ENCODE results near the gene GUK1. TPM values are rescaled to one million over a fixed set of nuclear protein-coding genes. Genes with fewer than 3 reads are reported as not detected.

GUK1 gene
- total RNA-seq, 1 donor from 2014 or later: 136 TPM

DNA sequence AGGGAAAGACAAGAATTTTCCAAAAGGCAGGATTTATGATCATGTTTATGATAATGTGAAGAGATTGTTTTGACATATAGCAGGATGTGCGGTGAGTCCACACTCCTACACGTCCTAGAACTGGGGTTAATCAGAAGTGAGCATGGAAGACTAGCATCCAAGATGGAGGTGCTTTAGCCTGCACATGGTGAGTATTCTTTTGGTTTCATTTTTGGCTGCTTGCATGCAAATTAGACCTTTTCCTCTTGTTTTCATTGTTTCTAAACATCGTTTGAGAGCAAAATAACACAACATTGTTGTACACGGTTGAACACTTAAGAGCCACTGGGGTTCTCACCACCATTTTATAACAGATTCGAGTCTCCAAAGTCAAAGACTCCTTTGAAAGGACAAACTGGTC, 14.9 kb upstream of the GUK1 start:
- no peak overlapping the region for H3K27ac Mint-ChIP-seq
- H3K4me1 Mint-ChIP-seq: no peaks in the 10 kb centered on the region
- peaks cover 6% of the 10 kb centered on the region for H3K27me3 Mint-ChIP-seq (ENCODE audit: low read depth)
- TF ChIP-seq, protein P1, sequence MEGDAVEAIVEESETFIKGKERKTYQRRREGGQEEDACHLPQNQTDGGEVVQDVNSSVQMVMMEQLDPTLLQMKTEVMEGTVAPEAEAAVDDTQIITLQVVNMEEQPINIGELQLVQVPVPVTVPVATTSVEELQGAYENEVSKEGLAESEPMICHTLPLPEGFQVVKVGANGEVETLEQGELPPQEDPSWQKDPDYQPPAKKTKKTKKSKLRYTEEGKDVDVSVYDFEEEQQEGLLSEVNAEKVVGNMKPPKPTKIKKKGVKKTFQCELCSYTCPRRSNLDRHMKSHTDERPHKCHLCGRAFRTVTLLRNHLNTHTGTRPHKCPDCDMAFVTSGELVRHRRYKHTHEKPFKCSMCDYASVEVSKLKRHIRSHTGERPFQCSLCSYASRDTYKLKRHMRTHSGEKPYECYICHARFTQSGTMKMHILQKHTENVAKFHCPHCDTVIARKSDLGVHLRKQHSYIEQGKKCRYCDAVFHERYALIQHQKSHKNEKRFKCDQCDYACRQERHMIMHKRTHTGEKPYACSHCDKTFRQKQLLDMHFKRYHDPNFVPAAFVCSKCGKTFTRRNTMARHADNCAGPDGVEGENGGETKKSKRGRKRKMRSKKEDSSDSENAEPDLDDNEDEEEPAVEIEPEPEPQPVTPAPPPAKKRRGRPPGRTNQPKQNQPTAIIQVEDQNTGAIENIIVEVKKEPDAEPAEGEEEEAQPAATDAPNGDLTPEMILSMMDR (IDR thresholded peaks at IDR 0.05; ENCODE audit: unreplicated experiment): no peak
- H3K4me3 Mint-ChIP-seq: no peak overlapping the region
- no peaks in the 10 kb centered on the region for H3K9me3 Mint-ChIP-seq
- no peak for DNase-seq (ENCODE audit: low spot score in 2 of 2, unreplicated experiment in 2 of 2)
- no peaks in the 10 kb centered on the region for H3K36me3 Mint-ChIP-seq

DNA sequence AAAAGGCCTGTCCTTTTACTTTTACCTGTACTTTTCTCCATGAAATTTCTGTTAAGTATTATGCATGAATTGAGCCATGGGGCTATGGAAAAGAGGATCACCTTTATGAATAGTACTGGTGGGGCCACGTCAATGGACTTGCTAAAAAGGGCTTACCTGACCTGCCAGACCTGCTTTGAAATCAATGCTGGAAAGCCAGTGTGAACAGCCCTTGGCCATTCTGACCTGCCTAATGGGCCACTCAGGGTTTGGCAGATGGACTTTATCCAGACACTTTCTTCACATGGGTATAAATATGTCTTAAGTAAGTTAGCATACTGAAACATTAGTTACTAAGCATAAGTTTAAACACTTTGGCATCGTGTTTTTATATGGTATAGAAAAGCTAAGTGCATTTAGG, 8.3 kb upstream of the GUK1 start:
- peak overlapping the region; percentile 78 for H3K4me3 Mint-ChIP-seq
- H3K27me3 Mint-ChIP-seq (ENCODE audit: low read depth): peaks cover 13% of the 10 kb centered on the region
- no peaks in the 10 kb centered on the region for H3K36me3 Mint-ChIP-seq
- no peak for DNase-seq (ENCODE audit: low spot score in 2 of 2, unreplicated experiment in 2 of 2)
- H3K4me1 Mint-ChIP-seq: peaks cover 19% of the 10 kb centered on the region
- TF ChIP-seq, protein P1 (IDR thresholded peaks at IDR 0.05; ENCODE audit: unreplicated experiment): no peak
- peak overlapping the region; percentile 98 for H3K27ac Mint-ChIP-seq
- H3K9me3 Mint-ChIP-seq: no peaks in the 10 kb centered on the region

DNA sequence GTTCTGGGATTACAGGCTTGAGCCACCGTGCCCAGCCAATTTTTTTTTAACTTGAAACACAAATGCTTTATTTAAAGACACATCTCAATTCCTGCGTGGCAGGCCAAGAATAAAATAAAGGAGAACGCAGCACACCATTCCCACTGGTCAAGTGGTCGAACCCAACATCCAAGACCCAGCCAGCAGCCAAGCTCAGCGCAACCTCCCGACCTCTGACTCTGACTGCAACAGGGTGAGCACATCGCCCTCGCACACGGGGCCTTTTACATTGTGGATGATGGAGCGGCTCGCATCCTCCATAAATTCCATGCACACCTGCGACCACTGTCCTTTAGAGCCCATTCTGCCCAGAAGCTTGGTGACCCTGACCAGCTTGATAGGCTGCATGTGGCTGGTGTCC, 5.5 kb upstream of the GUK1 start:
- no peak overlapping the region for H3K4me3 Mint-ChIP-seq
- DNase-seq (ENCODE audit: low spot score in 2 of 2, unreplicated experiment in 2 of 2): no peak
- peaks cover 19% of the 10 kb centered on the region for H3K4me1 Mint-ChIP-seq
- H3K27me3 Mint-ChIP-seq (ENCODE audit: low read depth): peaks cover 18% of the 10 kb centered on the region
- TF ChIP-seq, protein P1 (IDR thresholded peaks at IDR 0.05; ENCODE audit: unreplicated experiment): no peak
- H3K9me3 Mint-ChIP-seq: no peaks in the 10 kb centered on the region
- no peaks in the 10 kb centered on the region for H3K36me3 Mint-ChIP-seq
- H3K27ac Mint-ChIP-seq: no peak overlapping the region

DNA sequence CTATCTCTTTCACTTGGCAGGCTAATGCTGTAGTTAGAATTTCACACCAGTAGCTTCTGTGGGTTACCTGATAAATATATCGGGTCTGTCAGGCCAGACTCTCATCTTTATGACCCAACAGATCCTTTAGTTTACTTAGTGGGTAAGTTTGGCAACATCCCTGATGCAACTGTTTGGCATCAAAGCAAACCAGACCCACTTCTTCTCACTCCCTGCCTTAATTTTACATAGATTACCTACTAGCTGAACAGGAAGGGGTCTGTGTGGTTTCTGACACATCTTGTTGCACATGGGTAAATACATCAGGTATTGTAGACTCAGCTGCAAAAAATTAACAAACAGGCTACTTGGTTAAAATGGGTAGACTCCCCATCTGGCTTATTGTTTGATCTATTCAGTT, 3.2 kb upstream of the GUK1 start:
- Mint-ChIP-seq H3K36me3 (no peaks in the 10 kb centered on the region), H3K27ac (no peak overlapping the region), H3K4me1 (peaks cover 14% of the 10 kb centered on the region), H3K4me3 (no peak overlapping the region), H3K9me3 (no peaks in the 10 kb centered on the region), H3K27me3 (ENCODE audit: low read depth) (peaks cover 18% of the 10 kb centered on the region)
- TF ChIP-seq, protein P1 (IDR thresholded peaks at IDR 0.05; ENCODE audit: unreplicated experiment): no peak
- DNase-seq (ENCODE audit: low spot score in 2 of 2, unreplicated experiment in 2 of 2): no peak

DNA sequence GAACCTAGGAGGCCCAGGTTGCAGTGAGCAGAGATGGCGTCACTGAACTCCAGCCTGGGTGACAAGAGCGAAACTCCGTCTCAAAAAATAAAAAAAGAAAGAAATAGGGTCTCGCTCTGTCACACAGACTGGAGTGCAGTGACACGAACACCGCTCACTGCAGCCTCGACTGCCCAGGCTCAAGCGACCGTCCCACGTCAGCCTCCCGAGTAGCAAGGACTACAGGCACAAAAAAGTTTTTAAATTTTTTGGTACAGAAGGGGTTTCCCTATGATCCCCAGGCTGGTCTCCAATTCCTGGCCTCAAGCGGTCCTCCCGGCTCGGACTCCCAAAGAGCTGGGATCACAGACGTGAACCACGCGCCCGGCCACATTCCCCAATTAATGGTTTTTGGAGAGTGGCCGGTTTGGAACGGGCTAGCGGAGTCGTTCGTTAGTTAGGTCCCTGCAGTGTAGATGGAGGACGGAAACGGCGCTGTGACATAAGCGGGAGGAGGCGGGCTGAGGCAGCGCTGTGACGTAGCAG, 611 bp upstream of the GUK1 start:
- Mint-ChIP-seq H3K4me3 (peak overlapping the region; percentile 90), H3K27me3 (ENCODE audit: low read depth) (peaks cover 18% of the 10 kb centered on the region), H3K36me3 (no peaks in the 10 kb centered on the region), H3K9me3 (no peaks in the 10 kb centered on the region), H3K27ac (peak overlapping the region; percentile 98), H3K4me1 (peaks cover 19% of the 10 kb centered on the region)
- no peak for DNase-seq (ENCODE audit: low spot score in 2 of 2, unreplicated experiment in 2 of 2)
- TF ChIP-seq, protein P1 (IDR thresholded peaks at IDR 0.05; ENCODE audit: unreplicated experiment): no peak

DNA sequence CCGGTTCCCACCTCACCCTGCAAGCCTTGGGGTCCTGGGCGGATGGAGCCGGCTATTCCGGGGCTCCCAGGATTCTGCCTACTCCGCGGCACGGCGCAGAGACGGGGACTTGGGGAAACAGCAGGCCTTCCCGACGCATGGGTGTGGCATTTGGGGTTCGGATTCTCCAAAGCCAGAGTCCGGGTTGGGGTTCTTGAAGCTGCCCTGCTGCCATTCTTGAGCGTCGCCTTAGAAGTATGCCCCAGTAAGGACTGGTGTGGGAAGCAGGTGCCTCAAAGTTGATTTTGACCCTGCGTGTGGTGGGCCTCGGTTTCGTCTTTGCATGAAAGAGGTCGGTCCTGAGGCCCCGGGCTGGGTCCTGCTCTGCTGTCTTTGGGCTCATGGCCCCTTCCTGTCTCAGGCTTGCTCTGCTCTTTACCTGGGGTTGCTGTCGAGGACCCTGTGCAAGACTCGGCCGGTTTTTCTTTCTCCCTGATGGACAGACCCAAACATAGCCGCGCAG, 696 bp downstream of the GUK1 start:
- Mint-ChIP-seq H3K36me3 (no peaks in the 10 kb centered on the region), H3K27me3 (ENCODE audit: low read depth) (peaks cover 9% of the 10 kb centered on the region), H3K9me3 (no peaks in the 10 kb centered on the region), H3K4me1 (peaks cover 19% of the 10 kb centered on the region), H3K4me3 (peak overlapping the region; percentile 90), H3K27ac (peak overlapping the region; percentile 96)
- DNase-seq (ENCODE audit: low spot score in 2 of 2, unreplicated experiment in 2 of 2): no peak
- TF ChIP-seq, protein P1 (IDR thresholded peaks at IDR 0.05; ENCODE audit: unreplicated experiment): no peak
